Fibroblast of lung (primary cell): Measurements from ENCODE around the gene EPHA8.

Experiments used
- CTCF ChIP-seq, 2 donors: IDR thresholded peaks in 1 of 2; conservative IDR thresholded peaks in 1 of 2; 1 replicate in 1 of 2; 2 replicates in 1 of 2; pipeline ENCODE4 v1.5.1; 2011 to 2012; ENCODE audit warnings: low read length in 2 of 2, control low read depth in 1 of 2, inconsistent platforms in 1 of 2, low read depth in 1 of 2, mild to moderate bottlenecking in 1 of 2
- EZH2 ChIP-seq: IDR thresholded peaks from 2 replicates; pipeline ENCODE4 v1.5.1; 2012; ENCODE audit warnings: low read length, control low read depth, mild to moderate bottlenecking; ENCODE audit errors: missing control alignments

GRCh38 chr1:22535399-22535798 lies 27.9 kb upstream of the EPHA8 start:
- TF ChIP-seq CTCF (conservative IDR thresholded peaks at IDR 0.05 in 1 of 2, IDR thresholded peaks at IDR 0.05 in 1 of 2; ENCODE audit: low read depth in 1 of 2, low read length in 2 of 2) (no peak), EZH2 (no peak)
